HG02852 (cell line): ENCODE results near the gene HAGHL.
"Not testable (repeated sequence)": the region's sequence is repeated elsewhere in the genome, so short reads cannot be mapped to it uniquely, and the experiment has no call there.

Experiments
- ATAC-seq: cut with Tn5 transposase; IDR thresholded peaks from one replicate; pipeline ENCODE4 v1.9.1; 2021; ENCODE audit warnings: mild to moderate bottlenecking, moderate library complexity; ENCODE audit not compliant: unreplicated experiment

The HAGHL gene

DNA sequence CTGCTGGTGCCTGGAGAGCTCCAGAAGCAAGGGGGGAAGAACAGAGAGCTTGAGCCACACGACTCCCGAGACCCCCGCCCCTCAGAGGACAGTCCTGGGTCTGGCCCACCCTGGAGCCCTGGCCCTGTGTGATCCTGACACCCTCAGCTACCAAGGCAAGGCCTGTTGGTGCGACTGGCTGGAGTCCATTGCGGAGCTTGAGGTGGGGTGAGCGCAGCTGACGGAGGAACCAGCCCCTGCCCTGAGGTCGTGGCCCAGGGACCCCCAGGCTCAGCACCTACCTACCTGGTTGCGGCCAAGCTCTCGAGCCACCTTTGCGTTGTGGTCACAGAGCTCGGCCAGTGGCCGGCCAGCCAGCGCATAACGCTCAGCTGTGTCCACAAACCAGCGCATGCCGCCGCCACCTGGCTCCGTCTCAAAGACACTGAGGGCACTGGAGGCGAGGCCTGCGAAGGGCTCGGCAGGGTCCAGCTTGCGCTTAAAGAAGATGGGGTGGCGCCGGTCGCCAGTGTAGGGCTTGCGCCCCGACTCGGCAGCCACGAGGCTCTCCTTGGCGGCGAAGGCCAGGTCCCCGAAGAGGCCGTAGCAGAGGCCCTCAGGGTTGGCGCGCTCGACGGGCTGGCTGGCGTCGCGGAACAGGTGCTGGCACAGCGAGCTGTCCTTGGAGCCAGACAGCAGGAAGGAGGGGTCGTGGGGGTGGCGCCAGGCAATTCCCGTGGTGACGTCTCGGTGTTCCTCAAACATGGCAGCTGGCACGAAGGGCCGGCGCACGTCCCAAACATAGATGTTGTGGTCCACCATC lies 40.2 kb upstream of the HAGHL start:
- no peak for ATAC-seq

DNA sequence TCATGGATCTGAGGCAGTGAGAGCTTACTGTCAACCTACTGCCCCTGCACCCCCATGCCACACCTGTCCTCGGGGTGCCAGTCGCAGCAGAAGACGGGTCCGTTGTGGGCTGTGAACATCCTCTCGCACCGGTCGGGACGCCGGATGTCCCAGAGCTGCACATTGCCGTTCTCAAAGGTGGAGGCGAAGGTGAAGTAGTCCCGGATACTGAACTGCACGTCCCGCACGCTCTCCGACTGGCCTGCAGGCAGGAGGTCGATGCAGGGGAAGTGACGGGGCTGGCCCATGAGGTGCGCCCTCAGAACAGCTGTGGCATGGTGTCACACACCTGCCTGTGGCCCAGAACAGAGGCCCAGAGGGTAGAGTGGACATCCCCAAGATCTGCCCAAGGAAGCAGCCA lies 39.4 kb upstream of the HAGHL start:
- no peak for ATAC-seq

DNA sequence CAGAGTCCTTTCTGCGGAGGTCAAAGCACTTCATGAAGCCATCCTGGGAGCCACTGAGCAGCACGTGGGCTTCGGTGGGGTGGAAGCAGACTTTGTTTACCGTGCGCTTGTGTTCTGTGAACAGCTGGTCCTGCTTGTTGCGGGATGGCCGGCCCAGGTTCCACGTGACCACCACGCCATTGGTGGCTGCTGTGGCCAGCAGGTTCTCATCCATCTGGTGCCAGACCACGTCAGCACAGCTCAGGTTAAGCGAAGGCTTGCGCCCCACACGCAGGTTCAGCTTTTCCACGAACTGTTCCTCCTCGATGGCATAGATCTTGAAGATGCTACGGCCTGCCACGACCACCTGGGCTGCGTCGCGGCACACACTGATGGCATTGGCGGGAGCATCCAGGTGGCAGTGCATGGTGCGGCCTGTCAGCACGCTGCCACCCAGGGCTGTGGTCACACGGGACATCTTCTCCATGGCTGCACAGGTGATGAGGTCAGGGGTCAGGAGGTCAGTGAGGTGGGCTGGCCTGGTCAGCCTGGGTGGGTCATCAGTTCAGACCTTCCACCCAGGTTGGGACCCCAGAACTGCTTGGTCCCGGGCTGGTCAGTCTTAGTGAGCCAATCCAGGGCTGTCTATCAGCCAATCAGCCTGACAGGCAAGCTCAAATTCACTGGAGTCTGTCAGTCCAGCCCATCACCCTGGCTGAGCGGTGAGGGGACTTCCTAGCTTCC lies 37.6 kb upstream of the HAGHL start:
- ATAC-seq: no peak

DNA sequence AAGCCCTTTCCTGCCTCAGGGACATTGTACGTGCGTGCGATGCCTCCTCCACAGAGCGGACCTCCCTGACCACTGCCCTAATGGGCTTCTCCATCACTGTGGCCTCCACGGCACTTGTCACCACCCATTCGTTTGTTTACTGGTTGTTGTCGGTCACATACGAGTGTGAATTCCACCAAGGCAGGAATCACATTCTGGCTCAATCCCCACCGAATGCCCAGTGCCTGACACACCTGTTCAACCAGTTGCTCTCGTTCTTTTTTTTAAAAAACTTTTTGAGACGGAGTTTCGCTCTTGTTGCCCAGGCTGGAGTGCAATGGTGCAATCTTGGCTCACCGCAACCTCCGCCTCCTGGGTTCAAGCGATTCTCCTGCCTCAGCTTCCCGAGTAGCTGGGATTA lies 35.7 kb upstream of the HAGHL start:
- ATAC-seq: not testable (repeated sequence)

DNA sequence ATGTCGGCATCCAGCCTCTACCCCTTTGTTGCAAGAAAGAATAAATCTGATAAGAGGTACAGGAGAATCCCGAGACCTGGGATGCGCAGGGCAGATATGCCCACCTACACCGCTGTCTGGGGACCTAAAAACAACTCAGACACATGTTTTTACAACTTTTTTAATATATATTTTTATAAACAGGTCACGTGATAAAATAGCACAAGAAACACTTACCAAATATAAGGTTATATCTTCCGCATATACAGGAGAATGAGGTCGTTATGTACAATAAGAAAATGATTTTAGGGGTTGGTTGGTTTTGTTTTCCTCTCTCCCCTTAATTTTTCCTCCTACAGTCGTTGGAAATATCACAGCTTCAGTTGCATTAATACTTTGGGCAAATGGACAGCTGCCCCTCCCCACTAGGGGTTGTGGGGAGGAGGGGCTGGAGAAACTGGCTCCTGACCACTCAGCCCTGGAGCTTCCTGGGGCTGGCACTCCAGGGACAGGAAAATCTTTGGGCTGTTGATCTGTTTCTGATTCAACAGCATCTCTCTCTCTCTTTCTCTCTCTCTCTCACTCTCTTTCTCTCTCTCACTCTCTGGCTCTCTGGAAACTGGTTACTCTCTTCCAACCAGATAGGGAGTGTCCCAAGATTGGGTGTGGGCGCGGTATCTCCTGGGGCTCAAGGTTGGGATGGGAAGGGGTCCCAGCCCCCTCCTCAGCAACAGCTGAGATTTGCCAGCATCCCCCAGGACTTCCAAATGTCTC lies 34.4 kb upstream of the HAGHL start:
- no peak for ATAC-seq

DNA sequence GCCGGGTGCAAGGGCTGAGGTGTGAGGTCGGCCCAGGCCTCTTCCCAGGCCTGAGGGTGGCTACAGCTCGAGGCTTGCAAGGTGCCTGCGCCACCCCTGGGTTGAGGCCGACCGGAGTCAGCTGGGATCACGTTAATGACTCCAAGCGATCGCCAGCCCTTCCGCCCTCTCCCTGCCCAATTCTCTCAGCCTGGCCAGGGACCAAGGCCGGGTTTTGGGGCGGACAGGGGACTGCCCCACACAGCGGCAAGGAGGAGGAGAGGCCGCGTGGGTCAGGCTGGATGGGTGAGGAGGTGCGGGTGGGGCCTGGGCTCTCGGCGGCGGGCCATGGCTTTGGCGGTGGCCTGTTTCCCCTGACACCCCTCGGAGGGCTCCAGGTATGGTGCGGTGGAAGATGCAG lies 33.5 kb upstream of the HAGHL start:
- no peak for ATAC-seq

DNA sequence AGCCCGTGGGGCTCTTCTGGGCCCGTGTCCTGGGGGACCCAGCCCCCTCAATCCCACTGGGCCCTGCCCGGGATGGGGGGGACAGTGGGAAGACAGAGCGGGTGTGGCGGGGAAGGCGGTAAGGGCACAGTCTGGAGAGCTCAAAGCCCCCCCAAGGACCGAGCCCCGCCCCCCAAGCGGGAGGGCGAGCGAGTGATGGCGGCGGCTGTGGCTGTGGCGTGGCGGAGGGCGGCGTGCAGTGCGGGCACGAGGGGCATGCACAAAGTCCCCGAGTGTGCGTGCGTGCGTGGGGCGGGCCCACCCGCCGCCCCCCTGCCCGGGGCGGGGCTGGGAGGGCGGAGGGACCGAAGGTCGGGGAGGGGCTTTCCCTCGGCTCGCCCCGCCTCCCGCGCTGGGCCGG lies 33.1 kb upstream of the HAGHL start:
- no peak for ATAC-seq

DNA sequence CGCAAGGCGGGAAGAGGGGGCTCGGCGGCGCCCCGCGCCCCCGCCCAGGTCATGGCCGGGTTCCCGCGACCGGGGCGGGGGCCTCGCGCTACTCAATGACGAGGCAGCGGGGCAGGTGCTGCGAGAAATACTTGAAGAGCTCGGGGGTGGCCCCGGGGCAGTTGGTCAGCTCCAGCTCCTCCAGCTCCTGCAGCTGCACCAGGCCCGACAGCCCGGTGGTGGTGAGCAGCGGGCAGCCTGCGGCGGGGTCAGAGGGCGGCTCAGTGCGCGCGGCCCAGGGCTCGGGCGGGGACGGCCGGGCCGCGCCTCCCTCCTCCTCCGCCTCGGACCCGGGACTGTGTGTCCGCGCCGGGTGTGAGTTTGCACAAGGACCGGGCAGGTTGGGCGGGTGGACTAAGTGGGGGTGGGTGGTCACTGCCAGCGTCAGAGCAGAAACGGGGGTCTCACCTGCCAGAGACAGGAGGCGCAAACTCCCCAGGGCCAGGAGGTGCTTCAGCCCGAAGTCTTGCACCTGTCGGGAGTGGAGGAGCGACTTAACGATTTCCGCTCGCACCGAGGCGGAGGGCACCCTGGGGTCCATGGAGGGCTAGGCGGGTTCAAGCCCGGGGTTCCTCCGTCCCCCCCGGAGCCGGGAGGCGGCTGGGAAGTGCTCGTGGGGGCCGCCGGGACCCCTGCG lies 32.6 kb upstream of the HAGHL start:
- ATAC-seq: no peak

DNA sequence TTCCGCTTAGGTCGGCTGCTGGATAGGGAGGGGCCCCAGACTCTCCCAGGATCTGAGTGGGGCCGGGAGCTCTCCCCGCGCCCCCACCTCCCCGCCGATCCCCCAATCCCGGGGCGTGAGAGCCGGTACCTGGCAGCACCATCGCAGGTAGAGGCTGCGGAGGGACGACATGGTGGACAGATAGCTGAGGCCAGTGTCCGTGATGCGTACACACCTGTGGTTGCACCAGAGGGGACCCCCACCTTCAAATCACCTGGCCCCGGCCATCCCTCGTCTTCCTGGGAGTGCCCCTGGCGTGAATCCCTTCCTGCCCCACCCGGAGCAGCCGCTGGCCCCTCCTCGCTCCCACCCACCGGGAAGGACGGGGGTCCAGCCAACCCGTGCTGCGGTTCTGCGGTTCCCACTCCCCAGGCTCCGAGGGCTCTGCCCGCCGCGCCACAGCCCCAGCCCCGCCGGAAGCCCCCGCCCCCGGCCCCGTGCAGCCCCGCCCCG lies 32.0 kb upstream of the HAGHL start:
- no peak for ATAC-seq

DNA sequence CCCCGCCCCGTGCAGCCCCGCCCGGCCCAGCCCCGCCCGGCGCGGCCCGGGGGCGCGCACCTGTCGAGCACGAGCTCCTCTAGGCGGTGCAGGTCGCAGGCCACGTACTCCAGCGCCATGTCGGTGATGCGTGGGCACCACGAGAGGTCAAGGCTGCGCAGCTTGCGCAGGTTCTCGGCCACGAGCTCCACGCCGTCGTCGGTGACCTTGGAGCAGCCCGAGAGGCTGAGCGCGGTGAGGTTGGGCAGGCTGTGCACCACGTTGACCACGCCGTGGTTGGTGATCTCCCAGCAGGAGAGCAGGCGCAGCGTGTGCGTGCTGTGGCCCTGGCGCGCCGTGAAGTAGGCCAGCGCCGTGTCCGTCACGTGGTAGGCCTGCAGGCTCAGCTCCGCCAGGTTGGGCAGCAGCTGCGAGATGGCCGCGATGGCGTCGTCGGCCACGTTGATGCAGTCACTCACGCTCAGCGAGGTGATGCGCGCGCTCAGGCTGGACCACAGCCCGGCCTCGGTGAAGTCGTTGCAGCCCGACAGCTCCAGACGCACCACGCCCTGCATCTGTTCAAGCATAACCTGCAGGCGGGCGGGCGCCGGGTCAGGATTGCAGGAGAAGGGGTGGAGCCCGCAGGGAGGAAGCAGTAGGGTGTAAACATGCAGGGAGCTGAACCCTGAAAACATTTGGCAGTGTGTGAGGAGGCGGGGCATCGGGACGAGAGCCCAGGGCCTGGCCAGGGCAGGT lies 31.4 kb upstream of the HAGHL start:
- ATAC-seq: no peak

DNA sequence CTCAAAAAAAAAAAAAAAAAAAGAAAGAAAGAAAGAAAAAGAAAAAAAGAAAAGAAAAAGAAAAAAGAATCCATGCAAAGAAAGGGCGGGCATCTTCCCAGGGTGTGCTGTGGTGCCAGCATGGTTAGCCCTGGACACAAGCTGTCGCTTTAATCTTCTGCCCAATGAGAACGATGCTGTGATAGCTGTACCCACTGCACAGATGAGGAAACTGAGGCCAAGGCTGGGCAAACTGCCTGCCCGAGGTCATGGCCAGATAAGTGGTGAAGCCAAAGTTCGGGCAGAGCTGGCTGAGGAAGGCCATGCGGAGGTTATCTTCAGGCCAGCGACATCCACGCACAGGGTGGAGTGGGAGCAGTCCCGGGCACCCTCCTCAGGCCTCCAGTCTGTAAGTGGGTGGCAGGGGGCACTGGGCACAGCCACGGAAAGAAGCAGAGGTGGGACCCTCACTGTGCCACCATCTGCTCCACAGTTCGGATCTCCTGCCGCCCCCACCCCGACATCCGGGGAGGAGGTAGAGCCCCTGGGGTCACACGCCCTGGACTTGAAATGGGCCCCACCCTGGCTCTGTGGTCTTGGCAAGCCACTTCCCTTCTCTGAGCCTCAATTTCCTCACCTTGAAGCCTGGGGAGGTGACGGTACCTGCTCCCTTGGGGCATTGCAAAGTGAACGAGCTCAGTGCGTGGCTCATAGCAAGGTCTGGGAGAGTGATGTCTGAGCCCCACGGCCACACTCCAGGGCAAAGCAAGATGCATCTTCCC lies 27.8 kb upstream of the HAGHL start:
- no peak for ATAC-seq

DNA sequence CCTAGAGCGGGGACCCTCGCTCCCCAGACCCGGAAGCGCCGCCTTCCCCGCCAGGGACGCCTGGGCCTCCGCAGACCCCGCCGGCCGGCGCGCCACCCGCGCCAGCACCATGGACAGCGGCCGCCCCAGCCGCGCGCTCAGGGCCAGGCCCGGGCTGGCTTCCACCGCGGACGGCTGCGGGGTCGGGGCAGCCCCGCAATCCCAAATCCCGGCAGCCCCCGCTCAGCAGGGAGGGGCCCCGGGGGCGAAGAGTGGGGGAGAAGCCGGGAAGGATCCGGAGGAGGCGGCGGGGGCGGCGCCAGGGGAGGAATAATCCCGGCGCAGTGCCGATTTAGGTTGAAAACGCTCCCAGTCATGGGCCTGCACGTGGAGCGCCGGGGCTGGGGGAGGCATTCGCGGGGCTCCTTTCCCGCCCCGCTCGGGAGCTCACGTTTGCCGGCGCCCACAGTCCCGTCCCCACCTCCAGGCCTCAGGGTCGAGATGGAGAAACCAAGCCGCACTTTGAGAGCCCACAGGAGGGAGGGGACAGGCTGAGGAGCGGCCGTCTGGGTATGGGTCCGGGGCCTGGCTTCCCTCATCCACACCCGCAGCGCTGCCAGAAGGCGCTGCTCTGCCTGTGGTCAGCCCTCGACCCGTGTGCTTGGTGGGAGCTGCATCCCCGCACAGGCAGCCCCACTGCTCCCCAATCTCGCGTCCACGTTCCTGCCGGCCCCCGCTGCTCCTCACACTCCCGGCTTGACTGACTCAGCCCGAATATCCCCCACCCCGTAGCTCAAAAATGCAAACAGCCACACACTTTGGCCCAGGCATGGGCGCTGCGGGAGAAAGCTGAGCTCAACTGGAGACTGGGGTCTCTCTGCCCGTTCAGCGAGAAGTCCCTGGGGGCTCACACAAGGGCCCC lies 26.0 kb upstream of the HAGHL start:
- ATAC-seq: no peak

DNA sequence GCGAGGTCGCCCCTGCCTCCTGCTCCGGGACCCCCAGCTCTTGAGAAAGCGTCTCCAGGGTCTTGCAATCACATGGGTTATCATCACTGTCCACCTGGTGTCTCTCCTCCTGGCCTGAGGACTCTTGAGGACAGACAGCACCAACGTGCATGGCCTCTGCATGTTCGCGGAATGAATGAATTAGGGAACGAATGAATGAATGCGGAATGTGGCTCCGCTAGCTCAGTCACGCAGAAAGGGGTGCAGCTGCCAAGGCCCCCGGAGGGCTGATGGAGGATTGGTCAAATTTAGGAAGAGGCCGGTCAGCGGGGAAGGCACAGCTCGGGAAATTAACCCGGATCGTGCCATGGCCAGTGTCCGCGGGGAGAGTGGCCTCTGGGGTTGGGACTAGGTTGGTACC lies 24.6 kb upstream of the HAGHL start:
- ATAC-seq: no peak

DNA sequence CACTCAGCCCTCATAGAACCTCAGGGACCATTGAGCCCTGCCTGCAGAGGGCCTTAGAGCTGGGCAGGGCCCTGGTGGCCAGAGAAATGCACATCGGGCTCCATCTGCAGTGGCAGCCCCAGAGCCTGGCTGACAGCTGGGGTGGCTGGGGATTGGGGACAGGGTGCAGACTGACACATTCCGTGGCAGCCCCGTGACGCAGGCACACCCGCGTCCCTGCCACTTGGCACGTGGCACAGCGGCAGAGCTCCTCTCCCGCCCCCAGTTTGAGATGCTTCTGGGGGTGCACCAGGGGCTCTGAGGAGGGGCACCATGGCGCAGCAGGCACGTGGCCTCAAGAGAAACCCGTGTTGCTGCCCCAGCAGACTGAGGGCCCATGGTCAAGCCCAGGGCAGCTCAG lies 23.5 kb upstream of the HAGHL start:
- no peak for ATAC-seq

DNA sequence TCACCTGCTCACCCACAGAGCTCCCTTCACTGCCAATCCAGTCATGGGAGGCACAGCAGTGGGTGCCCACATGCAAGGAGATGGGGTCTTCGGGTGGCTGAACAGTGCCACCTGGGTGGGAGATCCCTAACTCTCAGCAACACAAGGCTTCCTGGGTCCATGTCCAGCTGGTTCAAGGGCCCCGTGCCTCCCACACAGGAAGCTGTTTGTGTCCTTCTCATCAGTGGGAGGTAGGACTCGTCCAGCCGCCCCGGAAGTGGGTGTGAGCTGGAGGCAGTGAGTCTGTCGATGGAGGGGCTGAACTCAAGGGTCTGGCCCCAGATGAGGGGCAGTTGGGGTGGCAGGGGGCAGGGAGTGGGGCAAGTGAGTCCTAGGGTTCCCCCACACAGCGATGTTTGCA lies 22.9 kb upstream of the HAGHL start:
- ATAC-seq: no peak

DNA sequence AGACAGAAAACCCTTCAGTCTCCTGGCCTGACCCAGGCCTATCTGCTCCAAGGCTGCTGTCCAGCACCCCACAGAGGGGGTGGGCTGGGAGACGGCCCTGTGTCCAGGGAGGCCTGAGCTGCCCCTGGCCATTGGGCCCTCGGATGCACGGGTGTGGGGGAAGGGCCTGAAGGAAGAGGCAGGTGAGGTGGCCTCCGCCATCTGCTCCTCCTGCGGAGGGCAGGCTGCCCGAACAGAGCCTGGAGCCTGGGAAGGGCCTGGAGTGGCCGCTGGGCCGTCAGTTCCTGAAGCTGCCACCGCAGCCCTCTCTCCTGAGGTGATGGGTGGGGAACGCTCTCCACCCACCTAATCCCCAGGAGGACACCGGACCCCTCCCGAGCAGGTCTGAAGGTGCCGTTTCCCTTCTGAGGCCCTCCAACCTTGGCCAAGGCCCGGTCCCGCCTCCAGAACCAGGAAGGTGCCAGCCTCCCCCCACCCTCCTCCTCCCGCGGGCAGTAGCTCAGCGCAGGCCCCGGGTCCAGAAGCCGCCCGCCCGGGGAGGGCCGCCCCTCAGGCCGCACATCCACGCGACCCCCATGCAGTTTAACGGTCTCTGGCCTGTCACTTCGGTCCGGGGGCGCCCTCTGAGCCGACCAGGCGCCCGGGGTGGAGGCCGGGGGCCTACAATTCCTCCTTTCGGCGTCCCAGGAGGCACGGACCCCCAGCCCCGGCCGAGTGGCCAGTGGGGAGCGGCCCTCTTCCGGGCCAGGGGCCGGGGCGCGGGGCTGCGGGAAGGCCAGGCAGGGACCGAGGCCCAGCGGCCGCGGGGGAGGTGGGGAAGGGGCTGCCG lies 22.1 kb upstream of the HAGHL start:
- ATAC-seq: no peak

DNA sequence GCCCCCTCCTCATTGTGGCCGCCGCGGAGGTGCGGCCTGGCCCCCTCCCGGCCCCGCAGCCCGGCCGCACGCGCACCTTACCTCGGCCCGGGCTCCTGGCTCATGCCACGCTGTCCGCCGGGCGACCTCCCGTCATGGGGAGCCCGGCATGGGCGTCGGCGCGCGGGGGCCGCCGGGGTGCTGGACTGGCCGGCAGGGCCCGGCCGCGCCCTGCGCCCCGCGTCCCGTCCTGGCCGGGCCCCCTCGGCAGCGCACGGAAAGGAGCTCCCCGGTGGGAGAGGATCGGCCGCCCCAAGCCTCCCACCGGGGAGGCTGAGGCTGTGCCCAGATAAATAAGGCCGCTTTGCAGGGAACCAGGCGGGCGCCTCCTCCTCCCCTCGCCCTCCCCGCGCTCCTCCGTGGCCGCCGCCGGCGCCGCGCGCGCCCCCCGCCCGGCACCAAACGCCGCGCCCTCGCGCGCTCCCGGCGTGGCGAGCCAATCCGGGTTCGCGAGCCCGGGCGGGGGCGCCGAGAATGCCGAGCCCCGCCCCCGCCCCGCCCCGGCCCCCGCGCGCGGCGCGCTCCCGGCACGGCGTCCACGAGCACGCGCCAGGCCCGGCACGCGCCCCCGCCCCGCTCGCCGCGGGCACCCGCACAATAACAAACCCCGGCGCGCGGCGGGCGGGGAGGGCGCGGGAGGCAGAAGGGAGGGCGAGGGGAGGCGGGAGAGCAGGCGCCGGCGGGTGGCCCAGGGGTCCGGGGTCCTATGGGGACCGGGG lies 21.3 kb upstream of the HAGHL start, which contains the start of gene FBXL16:
FBXL16 (minus strand) TSS at position 371 of the 758 bp plus-strand sequence. CDS start 8,396 bp downstream, outside the sequence.
- no peak for ATAC-seq
